Hematopoietic multipotent progenitor cell treated with erythropoietin and hydrocortisone succinate and interleukin-3 and kit ligand, for 4 days (in vitro differentiated cells): ENCODE results near the gene RBM43.
"Not testable (repeated sequence)": the region's sequence is repeated elsewhere in the genome, so short reads cannot be mapped to it uniquely, and the experiment has no call there.

Source experiments
- DNase-seq: peaks from one replicate; pipeline ENCODE4 v3.0.0-alpha.2; 2015

The RBM43 gene

DNA sequence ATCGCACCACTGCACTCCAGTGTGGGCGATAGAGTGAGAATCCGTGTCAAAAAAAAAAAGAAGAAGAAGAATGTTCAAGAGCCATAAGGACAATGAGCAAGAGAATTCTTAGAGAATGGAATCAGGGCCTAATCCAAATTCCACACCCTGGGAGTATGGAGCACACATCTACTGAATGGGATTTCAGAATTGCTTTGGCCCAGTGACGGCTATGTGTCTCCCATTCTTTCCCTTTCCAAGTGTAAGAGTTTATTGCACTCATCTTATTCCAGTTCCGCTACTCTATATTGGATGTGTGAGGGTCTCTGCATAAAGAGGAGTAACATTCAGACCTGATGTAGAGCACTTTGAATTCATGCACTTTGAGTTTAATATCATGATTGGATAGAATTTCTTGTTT, 5.9 kb upstream of the RBM43 start:
- DNase-seq: no peak

DNA sequence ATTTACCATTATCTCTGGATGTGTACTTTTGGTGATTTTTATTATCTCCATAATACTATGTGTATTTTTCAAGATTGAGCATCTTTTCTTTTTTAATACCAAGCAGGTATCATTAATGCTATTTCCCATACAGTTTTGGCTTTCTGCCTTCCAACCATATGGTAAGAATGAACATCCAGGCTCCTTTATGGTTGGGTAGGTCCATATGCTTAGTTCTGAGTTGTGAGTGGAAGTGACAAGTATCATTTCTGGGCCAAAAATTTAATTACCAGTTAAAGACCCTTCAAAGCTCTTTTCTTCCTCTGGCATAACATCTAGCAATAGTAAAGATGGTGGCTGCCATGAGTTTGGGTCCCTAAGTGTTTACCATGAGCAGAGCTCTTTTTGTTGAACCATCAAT, 4.3 kb upstream of the RBM43 start:
- no peak for DNase-seq

DNA sequence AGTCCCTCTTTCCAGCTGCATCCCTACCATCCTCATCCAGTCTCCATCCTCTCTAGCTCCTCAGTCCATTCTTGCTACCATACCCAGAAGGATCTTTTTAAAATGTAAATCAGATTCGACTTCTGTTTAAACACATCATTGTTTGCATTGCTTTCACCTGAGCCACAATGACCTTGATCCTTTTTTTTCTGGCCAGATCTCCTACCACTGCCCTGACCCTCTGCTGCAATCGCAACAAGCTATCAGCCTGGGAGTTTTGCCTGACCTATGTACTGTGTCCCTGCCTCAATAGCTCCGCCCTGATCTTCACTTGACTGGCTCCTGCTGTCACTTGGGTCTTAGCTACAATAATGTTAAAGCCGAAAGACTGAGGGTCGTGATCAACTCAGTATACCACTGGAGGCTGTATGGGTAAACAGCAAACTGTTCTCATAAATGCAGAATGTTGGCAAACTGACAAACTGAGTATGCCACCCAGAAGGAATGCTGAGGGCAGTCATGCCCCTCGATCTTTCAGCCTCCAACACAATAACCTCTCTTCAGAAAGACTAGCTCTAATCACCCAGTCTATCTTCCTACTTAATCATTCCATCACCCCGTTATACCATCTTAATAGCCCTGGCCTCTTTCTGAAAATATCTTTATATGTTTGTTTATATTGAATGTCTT, 2.6 kb upstream of the RBM43 start:
- DNase-seq: no peak

DNA sequence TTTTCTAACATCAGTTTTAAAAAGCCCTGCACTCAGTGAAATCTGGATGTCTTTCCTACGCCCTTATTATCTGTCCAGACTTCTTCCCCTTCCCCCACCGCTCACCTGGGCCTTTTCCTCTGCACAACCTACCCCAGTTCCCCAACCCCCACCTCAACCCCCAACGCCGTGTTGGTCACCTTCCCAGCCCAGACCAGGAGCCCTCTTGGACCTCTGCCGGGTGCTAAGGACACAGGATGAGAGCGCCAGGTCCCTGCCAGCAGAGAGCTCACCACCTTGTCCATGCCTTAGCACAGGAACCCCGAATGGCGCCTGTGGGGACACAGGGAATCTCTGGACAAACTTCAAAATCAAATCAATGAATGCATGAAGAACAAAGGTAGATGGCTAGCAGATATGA, 966 bp upstream of the RBM43 start:
- DNase-seq: no peak

DNA sequence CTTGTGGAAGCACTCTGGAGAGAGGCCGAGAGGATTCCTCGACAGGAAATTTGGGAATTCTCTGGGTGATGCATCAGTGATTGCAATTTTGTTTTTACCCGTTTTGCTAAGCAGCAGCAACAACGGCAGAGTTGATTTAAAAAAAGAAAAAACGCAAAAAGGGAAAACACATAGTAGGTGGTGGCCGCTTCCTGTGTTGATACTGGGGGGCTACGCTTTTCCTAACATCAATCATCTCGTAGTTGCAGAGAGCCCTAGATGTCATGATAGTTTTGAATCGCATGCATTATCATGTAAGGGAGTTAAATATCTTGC, 271 bp upstream of the RBM43 start:
- no peak for DNase-seq

DNA sequence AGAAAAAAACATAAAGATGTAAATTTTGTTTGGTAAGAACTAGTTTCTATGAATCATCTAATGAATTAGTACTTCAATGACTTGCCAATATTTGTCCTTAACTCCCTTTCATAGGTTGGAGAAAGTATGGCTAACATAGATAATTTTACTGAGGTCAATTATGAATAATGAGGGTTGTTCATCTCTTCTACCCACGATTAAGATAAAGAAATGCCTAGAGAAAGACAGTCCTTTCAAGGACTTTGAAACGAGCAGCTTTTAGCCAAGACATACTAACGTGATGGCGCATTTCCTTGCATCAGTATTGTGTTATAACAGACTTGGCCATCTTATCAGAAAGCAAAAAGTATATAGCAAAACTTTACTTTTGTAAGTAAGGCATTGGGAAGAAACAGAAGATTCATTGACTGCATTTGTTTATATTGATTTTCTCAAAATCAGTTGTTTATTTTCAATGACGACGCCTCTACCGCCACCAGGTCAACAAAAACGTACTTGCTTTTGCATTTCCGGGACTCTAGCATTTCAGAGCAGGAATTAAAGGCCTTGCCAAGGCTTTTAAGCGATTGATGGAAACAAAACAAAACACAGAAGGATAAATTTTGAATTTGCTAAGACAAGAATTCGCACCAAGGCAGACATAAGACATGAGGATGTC, 961 bp downstream of the RBM43 start:
- peak; percentile 77 for DNase-seq

DNA sequence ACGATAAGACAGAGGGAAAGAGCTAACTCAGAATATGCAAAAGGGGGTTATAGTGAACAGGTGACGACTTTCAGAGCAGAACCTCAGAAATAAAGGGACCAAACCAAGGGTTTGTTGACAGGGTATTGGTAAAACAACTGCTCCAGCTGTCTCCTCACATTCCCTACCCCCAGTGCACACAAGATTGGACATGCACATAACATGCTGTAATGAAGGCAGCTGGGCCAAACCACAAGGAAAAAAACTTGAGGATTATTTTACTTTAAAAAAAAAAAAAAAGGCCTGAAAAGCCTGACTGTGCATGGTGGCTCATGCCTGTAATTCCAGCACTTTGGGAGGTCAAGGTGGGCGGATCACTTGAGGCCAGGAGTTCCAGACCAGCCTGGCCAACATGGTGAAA, 3.5 kb downstream of the RBM43 start:
- DNase-seq: no peak

DNA sequence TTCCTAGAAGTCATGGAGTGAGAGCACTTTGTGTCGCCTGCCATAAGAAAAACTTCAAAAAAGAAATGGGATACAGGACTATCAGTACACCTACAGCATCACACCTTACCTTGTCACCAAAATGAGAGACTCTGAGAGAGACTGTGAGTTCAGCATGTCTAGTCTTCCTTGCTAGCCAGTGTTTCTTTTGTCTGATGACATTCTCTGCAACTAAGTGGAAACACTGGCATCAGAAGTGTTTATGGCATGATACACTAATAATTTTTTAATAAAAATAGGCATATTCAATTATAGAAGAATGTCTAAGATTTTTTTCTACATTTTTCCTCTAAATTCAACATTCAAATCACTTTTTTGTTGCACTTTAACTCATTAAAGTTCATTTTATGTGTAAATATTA, 9.0 kb downstream of the RBM43 start:
- no peak for DNase-seq

DNA sequence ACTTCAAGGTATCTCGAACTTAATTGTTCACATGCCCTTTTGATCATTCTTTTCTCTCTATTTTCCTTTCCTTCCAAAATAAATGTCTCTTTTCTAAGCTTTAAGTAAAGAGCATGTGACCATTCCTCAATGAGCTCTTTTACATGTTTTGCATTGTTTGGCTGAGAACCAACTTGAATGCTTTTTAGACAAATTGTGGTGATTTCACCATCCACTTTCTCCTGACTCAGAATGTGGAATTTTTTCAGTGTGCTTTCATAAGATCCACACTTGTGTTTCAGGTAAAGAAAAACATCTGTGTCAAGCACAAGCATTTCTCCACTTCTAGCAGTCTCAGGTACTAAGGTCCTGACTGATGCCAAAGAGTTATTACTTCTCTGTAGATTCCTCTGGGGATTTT, 10.7 kb downstream of the RBM43 start:
- no peak for DNase-seq

DNA sequence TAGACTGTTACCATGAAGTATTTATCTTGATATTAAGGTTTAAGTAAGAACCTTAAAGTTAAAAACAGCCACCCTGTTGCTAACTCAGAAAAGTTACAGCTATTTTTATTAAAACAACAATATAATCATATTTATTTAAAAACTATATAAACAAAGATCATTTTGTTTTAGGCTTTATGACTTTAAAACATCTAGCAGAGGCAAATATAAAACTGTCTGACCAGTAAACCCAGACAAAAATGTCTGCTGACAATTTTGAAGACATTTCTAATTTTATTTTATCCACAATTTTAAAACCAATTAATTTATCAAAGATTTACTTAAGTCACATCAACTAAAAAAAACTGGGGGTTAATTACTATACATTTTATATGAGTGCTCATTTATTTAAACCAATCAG, 14.2 kb downstream of the RBM43 start:
- no peak for DNase-seq

DNA sequence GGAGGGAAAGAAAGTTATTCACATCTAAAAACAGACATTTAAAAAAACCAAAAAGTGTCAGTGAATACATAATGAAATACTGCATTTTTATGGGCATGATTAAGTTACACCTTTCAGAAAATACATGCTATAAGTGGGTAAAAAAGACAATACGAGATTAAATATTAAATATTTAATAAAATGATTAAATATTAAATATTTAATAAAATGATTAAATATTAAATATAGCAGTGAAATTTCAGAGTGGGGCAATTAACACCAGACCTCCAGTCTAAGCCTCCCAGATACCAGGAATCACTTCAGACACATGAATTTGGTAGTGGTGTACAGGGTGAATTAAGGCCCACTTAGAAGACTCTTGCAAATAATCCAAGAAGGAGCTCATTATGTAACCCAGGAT, 15.5 kb downstream of the RBM43 start:
- DNase-seq: no peak

DNA sequence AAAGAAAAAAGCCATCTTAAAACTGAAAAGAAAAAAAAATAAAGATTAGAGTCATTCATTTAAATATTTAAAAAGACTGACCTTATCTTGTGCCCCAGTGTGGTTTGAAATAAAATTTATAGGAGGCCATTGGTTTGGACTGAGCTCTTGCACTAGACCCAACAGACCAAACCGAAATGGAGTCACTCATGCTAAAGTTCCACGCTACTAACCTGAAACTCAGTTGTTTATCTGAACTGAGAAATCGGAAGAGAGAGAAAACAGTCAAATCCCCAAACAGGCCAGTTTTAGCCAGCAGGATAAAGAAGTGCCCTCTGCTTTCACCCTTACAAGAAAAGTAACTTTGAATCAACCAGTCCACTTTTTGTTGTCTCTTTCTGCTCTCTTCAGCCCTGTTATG, 18.2 kb downstream of the RBM43 start:
- DNase-seq: no peak

DNA sequence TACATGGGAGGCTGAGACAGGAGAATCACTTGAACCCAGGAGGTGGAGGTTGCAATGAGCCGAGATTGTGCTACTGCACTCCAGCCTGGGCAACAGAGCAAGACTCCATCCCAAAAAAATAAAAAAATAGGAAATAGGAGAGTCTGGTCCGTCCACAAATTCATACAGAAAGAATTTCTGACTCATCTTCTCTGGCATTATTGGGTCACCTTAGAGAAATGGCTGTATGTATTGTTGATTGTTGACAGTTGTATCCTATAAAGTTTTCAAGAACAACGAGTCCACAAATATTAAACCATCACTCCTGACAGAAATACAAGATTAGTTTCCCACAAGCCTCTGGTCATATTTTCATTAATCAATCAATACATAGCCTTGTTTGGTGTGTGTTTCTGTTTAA, 20.4 kb downstream of the RBM43 start:
- no peak for DNase-seq

DNA sequence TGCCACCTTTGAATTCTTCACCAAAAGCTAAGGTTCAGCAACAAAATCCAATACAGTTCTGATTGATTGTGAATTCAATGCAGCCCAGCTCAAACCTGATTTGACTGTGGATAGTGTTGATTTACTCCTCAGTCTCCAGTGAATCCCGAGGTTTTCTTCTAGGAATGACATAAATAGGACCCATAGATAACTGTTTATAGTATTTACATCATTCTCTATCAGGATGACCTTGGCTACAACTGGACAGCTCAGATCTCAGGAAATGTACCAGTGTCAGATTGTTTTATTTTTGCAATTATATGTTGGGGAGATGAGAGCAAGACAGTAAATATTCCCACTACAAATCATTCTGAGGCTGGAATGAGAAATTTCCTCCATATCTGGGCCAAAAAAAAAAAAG, 21.2 kb downstream of the RBM43 start:
- DNase-seq: no peak

DNA sequence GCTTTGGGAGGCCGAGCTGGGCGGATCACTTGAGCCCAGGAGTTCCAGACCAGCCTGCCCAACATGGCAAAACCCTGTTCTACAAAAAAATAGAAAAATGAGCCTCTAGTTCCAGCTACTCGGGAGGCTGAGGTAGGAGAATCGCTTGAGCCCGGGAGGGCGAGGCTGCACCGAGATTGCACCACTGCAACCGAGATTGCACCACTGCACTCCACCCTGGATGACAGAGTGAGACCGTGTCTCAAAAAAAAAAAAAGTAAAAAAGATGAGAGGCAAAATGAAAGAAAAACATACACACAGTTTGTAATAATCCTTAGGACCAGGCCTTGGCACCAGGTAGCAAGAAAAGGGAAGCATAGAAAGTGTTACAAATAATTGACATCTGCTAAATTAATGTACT, 22.0 kb downstream of the RBM43 start:
- DNase-seq: no peak

DNA sequence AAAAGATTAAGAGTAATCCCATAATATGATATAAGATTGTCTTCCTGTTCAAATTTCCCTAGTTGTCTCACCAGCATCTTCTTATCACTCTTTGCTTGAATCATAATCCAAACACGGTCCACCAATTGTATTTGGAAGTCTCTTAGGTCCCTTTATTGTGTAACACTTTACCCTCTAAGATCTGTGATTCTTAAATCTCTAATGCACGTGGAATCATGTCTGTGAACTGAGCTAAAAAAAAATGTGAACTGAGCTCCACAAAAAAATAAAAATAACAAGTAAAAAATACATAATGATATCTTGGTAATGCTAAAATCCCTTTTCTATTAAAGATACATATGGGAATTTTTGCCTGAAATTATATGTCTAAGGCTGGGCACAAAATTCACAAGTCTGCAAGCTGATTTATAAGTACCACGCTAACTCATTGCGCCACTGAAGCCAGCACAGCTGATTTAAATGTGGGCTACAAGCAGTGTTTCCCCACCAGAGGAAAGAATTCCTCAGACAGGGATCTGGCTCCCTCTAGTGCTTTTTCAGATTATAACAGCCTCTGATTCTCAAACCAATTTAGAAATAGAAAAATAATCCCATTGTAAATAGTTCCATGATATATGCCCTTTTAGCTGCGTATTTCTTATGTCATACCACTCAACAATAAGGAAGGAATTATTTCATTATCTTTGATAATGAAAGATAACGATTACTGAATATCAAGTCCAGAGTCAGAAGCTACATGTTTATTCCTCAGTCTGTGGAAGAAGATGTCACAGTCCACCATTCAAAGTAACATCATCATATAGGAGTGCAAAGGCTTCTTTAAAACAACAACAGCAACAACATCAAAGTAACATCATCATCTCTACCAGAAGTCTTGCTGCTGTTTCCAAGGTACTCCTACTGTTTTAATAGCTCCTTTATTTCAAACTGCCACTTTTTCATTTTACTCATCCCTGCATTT, 22.9 kb downstream of the RBM43 start:
- peak; percentile 87 for DNase-seq

DNA sequence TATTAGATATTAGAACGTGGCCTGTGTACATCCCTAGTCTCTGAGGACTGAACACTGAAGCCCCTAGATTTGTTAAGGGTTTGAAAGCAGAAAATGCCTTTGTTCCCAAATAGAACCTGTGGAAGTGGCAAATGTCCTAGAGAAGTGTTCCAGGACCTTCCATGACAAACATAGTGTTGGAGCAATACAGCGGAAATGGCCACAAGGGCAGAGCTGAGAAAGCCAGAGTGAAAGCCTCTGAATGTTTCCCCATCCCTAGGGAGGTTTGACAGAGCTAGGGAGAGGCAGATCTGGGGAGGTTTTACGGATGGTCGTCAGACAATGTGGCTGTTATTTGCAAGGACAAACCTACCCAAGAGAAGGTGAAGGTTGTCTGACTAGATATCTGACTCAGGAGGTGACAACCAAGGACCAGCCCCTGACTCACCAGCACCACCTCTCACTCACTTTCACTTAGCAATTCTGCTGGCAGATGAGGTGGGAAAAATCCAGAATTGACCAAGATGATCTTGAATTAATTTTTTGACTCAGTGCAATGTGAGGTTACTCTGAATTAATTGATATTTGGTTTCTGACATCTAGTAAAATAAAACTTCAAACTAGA, 24.1 kb downstream of the RBM43 start:
- DNase-seq: no peak

DNA sequence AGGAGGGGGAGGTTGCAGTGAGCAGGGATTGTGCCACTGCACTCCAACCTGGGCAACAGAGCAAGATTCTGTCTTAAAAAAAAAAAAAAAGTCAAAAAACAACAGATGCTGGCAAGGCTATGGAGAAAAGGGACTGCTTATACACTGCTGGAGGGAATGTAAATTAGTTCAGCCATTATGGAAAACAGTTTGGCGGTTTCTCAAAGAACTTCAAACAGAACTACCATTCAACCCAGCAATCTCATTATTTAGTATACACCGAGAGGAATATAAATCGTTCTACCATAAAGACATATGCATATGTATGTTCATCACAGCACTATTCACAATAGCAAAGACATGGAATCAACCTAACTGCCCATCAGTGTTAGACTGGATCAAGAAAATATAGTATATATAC, 27.9 kb downstream of the RBM43 start:
- DNase-seq: not testable (repeated sequence)

DNA sequence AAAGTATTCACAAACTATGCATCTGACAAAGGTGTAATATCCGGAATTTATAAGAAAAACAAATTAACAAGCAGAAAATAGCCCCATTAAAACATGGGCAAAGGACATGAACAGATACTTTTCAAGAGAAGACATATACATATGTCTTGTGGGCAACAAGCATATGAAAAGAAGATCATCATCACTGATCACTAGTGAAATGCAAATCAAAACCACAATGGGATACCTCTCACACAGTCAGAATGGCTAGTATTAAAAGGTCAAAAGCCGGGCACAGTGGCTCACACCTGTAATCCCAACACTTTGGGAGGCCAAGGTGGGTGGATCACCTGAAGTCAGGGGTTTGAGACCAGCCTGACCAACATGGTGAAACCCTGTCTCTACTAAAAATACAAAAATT, 28.4 kb downstream of the RBM43 start:
- DNase-seq: not testable (repeated sequence)

DNA sequence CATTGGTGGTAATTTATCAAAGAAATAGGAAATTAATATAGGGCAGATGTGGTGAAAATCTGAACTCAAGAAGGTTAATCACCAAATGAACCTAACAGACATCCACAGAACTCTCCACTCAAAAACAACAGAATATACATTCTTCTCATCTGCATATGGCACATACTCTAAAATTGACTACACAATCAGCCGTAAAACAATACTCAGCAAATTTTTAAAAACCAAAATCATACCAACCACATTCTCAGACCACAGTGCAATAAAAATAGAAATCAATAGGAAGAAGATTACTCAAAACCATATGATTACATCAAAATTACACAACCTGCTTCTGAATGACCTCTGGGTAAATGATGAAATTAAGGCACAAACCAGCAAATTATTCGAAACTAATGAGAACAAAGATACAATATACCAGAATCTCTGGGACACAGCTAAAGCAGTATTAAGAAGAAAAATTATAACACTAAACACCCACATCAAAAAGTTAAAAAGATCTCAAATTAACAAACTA, 31.0 kb downstream of the RBM43 start:
- peak; percentile 22 for DNase-seq

DNA sequence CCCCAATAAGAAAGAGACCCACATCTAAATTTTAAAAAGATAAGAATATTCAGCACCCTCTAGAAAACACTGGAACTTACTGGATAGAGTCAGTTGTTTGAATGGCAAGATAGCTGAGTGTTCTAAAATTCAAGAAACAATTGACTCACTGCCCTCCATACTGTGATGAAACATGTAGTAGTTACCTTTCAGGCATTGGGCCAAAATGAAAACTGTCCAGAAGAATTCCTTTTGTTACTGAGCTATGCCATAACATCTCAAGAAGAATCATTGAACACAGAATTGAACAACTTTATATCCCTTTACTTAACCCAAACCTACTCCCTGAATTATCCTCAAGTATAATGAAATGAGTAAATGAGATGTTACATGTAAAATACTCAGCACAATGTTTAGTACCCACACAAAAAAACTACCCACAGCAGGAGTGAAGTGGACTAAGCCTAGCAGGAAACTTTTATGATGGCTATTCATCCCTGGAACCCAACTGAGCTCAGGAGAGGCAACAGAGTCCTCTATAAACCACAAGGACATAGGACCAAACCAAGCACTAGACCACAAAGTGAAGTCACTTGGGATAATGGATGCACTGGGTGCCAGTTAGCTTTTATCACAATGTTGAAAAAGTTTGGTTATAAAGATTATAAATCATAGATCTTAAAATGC, 32.7 kb downstream of the RBM43 start:
- no peak for DNase-seq

DNA sequence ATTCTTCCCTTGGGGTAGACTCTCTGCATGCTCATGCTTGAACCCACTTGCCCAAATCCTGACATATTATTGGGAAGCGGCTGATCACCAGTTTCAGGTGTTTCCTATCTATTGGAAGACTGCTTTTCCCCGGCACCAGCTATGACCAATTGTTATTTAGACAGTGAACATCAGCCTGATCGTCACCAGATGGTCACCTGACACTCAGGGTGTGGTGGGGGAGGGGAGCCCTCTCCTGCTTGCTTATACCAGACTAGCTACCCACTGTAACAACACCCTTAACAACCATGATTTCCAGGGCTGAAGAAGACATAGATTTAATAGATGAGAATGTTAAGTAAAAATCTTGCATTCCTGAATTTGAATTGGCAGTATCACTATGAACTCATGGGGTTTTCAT, 44.3 kb downstream of the RBM43 start:
- no peak for DNase-seq

DNA sequence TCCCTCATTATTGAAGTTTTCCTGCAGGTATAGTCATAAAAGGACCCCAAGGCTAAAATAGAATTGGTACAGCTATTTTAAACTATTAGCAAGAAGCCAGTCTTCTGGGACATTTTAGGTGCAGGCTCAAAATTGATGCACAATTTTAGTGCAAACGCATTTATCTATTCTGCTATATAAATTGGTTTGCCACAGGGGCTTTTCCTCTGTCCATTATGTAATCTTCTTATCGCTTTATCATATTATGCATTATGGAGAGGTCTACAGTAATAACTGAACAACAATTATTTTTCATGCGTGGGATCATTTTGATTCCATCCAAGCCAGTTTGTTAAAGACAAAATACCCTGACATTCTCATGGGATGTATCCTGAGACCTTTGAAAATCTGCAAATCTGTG, 54.6 kb downstream of the RBM43 start:
- no peak for DNase-seq
